ENCODE measurements around the gene ATP6V1A.

The ATP6V1A gene

DNA sequence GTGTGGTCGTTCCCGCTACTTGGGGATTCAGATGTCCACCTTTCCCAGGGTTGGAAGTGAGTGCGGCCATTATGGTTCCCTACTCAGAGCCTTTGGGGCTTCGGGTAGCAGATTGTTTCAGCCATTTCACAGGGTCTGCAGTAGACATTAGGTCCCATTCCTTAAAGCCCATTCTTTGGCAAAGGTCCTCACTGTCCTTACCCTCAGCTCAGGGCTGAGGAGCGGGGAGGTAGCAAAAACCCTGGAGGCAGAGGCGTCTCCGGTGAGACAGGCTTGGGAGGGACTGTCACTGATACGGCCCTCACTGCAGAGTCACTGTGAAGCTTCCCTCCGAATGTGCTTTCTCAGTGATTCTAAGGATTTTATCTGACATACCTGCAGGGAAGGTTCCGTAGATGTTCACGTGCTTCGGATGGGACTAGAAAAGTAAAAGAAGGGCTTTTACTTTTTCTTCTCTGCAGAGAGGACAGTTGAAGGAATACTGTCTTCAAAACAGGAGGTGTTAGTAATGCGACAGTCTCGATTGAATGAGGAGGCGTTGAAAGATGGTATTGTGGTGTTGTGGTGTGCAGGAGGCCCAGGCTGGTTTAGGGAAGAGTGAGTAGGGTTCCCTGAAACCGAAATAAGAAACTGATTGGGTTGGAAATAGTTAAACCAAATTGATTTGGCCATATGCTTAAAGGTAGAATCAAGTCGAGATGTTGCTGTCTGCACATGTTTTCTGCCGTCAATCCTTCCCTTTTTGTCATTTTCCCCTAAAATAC lies 630 bp downstream of the ATP6V1A start:
- DNase-seq (ENCODE audit: low read depth) = no peak

DNA sequence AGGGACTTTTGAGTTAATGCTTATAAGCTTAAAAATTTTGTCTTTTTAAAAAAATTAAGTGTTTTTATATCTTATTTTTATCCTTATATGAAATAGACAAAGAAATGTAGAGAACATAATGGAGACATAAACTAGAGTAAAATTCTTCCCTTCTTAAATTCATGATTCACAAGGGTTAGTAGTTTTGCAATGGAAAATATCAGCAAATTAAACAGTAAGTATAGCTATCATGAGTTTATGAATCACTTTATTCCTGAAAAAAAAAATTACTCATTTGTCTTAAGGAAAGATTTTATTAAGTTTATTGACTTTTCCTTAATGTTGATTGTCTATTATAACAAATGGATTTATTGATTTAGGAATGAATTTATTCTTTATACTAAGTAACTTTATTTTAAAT lies 4.3 kb downstream of the ATP6V1A start:
- DNase-seq (ENCODE audit: low read depth) = no peak

DNA sequence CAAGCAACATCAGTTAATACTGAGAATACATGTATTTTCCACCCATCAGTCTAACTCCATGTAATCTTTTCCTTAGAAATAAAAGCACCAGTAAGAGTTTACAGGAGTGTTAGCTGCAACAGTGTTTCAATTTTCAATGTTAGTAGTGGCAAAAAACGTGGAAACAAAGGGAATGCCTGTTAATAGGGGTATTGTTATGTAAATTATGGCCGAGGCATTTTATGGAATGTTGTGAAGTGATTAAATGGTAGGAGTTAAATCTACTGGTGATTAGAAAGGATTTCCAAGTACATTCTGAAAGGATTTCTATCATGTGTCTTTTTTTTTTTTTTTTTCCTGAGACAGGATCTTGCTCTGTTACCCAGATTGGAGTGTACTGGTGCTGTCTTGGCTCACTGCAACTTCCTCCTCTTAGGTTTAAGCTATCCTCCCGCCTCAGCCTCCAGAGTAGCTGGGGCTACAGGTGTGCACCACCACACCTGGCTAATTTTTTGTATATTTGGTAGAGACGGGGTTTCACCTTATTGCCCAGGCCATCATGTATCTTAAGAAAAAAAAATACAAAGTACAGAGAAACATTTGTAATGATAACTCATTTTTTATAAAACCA lies 6.6 kb downstream of the ATP6V1A start:
- DNase-seq (ENCODE audit: low read depth) = no peak

DNA sequence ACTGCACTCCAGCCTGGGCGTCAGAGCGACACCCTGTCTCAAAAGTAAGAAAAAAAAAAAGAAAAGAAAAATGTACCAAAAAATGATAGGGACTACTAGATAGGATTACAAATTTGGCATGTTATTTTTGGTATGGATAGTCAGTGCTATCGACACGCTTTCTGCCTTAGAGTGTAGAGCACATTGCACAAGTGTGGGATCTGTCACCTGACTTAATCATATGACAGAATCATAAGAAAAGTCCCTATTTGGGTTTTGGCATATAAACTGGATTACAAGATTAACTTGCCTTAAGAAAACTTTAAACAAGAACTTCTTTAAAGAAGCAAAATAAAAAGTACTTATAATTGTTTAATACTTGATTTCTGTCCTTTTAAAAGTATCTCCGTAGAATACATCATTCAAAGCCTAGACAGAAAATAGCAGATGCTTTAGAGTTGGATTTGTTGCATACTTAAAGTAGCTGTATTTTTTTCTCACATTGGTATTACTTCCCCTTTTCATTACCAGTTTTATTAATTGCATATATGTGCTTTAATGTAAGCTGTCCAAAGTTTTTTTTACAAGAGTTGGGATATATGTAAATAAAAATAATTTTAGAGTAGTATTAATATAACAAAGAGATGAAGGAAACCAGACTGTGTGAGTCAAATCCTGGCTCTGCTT lies 7.8 kb downstream of the ATP6V1A start:
- DNase-seq (ENCODE audit: low read depth) = no peak

DNA sequence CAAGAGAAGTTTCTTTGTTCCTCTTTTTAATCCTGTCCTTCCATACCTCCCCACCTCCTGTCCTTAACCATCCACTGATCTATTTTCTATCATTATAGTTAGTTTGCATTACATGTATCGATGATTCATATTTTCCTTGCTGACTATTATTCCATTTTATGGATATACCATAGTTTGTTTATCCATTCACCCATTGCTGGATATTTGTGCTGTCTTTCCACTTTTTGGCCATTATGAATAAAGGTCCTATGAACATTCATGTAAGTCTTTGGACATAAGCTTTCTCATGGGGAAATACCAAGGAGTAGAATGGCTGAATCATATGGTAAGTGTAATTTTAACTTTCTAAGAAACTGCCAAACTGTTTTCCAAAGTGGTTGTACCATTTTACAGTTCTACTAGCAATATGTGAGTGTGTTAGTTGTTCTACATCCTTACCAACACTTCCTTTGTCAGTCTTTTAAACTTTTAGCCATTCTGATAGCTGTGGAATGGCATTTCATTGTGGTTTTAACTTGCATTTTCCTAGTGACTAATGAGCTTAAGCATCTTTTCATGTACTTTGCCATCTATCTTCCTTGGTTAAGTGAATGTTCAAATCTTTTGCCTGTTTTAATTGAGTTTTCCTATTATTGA lies 11.7 kb downstream of the ATP6V1A start:
- DNase-seq (ENCODE audit: low read depth) = no peak

DNA sequence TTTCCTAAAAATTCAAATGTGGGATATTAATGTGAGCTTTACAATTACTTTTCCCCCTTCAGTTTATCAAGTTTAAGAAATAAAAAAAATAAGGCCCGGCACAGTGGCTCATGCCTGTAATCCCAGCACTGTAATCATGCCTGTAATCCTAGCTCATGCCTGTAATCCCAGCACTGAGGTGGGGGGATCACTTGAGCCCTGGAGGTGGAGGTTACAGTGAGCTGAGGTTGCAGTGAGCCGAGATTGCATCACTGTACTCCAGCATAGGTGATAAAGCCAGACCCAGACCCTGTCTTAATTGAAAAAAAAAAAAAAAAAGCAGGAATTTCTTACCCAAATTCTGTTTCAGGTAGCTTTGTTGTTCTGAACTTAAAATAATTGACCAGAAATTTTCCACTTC lies 17.9 kb downstream of the ATP6V1A start:
- no peak for DNase-seq (ENCODE audit: low read depth)

DNA sequence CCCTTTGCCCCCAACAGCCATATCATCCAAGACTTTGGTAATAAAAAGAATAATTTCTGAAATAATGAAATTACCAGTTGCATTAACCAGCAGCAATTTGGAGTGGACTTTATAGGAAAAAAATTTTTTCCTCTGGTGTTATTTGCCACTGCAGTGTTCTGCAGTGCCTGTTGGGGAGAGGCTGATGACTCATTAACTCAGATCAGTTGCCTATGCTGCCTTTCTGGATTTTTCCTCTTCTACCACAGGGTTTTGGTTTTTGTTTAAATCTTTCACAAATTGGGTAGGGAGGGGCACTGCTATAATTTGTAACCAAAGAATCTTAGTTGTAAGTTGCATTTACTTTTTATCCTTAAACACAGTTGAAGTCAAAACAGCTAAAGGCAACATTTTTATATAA lies 22.7 kb downstream of the ATP6V1A start:
- no peak for DNase-seq (ENCODE audit: low read depth)

DNA sequence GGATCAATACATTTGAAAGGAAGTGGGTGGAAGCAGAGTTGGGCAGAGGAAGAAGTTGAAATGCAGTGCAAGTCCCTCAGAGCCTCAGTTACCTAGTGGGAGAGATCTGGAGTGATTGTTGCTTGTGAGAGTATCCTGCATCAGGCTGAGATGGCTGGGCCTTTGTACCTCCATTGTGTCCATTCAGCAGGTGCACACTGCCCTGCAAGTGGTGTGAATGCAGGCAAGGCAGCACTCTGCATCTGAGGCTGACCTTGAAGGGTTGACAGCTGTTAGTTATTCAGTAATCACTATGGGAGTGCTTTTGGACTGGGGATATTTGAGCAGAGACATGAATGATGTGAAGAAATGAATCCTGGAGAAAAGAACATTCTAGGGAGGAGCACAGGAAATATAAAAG lies 25.2 kb downstream of the ATP6V1A start:
- no peak for DNase-seq (ENCODE audit: low read depth)

DNA sequence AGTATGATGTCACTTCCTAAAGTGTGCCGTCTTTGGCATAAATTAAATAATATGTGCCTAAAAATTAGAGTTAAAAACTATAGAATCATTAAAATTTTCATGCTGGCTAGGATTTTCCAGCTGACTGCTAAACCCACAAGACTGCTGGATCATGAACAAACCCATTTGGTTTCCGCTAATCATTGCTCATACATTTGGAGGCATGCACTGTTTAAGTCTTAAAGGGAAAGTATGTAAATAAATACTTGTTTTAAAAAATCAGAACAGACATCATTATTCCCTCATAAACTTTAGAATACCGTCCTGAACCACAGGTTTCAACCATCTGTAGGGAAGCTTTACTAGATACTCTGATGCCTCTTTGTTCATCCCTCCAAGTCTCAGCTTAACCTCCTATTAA lies 26.5 kb downstream of the ATP6V1A start:
- DNase-seq (ENCODE audit: low read depth) = no peak

DNA sequence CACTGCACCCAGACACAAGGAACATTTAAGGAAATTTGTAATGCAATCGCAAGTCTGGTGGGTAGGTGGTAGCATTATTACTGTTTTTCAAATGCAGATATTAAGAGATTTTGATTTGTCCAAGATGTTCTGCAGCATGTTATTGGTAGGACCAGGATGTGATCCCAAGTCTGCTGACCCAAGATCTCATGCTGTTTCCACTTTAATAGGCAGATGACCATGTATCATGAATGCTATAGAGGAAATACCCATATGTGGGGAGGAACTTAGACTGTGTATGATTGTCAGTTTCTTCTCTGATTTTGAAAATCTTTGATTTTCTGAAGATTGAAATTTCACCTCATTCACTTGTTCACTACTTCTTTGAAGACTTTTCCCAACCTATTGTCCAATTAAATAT lies 28.7 kb downstream of the ATP6V1A start:
- DNase-seq (ENCODE audit: low read depth) = no peak

DNA sequence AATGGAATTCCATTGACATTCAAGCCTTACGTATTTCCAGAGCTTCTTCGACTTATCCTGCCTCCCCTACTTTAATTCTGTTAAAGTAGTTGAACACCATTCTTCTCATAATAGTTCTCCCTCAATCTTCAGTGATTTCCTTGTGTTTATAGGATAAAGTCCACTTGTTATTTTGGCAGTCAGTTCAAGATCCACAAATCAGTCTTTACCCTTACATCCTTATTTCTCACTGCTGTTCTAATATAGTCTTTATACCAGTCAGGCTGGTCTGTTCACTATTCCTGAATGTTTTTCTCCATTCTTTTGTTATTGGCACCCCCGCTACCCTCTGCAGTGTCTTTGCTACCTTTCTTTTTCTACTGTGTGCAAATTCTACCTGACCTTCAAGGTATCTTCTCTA lies 29.7 kb downstream of the ATP6V1A start:
- DNase-seq (ENCODE audit: low read depth) = no peak

DNA sequence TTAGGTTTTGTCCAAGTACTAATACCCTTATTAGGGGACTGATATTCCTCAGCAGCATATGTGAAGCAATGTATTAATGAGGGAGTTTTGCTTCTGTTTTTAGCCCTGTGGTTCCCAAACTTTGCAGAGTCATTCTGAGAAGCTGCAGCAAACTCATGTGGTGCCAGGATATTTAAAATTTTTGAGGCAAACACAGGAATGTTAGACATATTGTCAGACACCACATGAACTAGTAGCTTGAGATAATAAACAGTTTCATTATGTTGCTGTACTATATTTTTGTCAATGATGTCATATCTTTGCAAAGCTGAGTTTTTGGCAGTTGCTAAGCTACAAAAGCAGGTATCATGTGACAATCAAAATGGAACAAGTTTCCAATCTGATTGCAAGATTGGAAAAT lies 36.6 kb downstream of the ATP6V1A start:
- no peak for DNase-seq (ENCODE audit: low read depth)

DNA sequence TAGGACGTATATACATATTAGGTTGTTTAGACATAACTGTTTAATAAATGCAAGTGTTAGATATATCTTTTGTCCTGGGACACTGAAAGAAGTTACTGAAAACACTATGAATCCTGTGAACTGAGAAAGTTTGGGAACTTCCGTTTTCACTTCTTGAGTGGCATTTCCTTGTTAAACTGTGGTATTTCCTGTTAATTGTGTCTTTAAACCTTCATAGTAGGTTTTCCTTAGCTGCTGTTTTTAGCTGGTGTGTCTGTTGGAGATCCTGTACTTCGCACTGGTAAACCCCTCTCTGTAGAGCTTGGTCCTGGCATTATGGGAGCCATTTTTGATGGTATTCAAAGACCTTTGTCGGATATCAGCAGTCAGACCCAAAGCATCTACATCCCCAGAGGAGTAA lies 37.1 kb downstream of the ATP6V1A start:
- DNase-seq (ENCODE audit: low read depth) = no peak

DNA sequence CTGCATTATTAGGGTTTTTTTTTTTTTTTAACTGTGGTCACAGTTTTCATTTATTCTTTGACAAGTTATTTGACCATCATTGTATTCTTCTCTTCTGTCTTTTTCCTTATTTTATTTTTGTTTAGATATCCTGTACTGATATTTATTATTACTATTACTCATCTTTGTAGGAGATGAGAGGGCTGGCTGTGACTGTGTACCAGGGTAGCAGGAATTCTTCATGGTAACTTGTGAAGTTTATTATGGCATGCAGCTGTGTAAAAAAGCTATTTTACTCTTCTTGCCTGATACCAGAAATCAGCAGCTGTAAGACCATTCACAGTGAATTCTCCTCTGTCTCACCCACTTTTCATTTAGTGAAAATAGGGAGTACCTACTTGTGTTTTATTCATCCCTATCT lies 44.5 kb downstream of the ATP6V1A start:
- DNase-seq (ENCODE audit: low read depth) = no peak

DNA sequence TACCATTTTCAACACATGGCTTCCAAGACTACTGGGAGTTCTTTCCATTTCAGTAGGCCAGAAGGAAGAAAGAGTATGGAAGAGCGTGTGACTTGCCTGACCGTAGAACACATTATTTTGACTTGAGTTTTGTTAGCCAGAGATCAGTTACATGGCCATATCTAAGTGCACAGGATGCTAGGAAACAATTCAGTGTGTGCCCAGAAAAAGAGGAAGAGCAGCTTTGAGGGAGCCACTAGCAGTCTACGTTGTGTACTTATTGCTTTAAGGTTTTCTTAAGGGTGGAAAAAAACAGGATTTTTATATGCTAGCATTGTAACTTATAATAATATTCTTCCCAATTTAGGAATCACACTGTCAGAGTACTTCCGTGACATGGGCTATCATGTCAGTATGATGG lies 47.7 kb downstream of the ATP6V1A start:
- DNase-seq (ENCODE audit: low read depth) = no peak

DNA sequence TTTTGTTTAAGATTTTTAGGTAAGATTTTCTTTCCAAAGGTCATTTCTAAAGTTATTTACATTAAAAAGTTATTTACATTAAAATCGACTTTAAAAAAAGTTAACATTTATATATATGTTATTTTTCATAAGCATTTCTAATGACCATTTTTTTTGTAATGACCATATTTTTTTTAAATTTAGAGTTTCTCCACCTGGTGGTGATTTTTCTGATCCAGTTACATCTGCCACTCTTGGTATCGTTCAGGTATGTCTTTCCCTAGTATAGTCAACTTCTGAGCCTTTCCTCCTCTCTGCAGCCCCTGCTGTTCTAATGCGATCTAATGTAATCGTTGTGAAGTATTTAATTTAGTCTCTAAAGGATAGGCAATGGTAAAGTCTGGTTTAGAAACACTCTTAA lies 48.9 kb downstream of the ATP6V1A start:
- DNase-seq (ENCODE audit: low read depth) = no peak

DNA sequence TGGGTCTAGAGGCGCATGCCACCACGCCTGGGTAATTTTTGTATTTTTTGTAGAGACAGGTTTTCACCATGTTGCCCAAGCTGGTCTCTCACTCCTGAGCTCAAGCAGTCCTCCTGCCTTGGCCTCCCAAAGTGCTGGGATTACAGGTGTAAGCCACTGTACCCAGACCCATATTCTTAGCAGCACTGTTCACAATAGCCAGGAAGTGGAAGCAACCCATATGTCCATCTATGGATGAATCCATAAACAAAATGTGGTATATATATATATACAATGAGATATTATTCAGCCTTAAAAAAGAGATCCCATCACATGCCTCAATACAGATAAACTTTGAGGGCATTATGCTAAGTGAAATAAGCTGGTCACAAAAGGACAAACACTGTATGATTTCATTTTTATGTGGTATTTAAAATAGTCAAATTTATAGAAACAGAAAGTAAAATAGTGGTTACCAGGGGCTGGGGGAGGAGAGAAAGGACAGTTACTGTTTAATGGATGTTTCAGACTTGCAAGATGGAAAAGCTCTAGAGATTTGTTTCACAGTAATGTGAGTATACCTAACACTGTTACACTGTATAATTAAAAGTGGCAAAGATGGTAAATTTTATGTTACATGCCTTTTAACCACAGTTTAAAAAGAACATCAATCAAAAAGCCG lies 56.1 kb downstream of the ATP6V1A start:
- DNase-seq (ENCODE audit: low read depth) = no peak

DNA sequence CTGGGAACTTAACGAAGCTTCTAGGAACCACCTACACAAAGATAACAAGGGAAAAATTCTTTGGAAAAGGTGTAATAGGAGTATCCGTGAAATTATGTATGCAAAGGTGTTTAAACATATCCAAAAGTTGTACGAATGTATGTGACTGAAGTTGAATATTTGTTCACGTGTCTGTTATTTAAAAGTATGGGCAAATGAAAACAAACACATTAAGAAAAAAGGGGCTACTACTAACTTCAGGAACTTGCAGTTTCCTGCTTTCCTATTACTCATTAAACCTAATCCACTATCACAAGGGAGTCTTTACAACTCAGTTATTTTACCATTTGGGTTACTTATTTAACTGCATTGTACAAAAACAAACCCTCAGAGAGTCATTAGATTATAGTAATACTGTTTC lies 57.8 kb downstream of the ATP6V1A start:
- no peak for DNase-seq (ENCODE audit: low read depth)

DNA sequence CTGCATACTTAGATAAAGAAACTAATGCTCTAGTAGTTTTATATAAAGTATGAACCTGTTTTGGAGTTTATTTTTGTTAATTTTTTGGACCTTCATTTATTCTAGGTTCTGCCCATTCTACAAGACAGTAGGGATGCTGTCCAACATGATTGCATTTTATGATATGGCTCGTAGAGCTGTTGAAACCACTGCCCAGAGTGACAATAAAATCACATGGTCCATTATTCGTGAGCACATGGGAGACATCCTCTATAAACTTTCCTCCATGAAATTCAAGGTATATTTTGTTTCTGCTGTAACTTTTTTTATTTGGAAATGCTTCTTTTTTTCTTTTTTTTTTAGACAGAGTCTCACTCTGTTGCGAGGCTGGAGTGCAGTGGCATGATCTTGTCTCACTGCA lies 58.4 kb downstream of the ATP6V1A start:
- DNase-seq (ENCODE audit: low read depth) = no peak

DNA sequence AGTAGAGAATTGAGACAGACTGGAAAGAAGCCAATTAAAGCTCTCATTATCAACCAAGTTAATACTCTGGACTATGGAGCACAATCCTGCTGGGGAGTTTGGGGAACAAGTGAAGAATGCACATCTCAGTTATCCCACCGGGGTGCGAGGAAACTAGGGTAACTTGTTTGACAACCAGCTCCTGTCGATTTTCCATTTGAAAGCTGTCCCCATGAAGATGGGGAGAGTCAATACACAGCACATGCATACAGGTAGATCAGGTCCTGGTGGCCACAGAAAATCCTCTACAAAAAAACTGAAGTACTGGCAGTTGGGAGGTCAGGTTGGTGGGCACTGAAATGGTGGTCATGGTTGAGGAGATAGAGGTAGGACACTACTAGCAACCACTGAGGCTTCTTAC lies 66.0 kb downstream of the ATP6V1A start:
- no peak for DNase-seq (ENCODE audit: low read depth)

DNA sequence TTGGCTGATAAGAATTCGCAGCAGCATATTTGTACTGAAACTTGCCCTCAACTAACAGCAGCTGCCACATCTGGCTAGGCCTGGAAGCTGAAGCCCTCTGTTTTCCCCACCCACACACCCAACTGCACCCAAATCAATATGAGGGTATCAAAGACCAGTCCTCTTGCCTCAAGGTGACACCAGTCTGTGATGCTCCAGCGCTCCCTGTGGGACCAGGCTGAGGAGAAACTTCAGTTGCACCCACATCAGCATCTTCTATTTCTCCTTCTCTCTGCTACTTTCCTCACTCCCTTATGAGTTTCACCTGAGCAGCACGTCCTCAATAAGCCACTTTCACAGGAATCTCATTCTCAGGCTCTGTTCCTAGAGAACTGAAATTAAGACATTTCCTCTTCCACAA lies 73.0 kb downstream of the ATP6V1A start:
- DNase-seq (ENCODE audit: low read depth) = no peak

DNA sequence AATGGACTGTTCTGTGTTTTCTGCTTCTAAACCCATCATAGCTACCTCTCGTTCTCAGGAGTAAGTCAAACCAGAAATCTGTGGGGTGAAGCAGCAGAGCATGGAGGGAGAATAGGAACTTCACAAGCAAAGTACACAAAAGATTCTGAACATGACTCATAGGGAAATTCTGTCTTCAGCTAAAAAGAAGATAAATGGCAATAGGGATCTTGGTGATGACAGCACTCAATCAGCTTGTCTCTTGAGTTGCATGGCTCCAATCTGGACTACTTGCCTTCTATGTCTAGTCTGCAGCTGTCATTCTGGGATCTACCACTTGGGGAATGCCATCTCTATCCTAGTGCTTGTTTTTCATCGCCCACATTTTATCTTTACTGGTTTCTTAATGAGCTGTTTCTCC lies 78.3 kb downstream of the ATP6V1A start:
- DNase-seq (ENCODE audit: low read depth) = no peak

DNA sequence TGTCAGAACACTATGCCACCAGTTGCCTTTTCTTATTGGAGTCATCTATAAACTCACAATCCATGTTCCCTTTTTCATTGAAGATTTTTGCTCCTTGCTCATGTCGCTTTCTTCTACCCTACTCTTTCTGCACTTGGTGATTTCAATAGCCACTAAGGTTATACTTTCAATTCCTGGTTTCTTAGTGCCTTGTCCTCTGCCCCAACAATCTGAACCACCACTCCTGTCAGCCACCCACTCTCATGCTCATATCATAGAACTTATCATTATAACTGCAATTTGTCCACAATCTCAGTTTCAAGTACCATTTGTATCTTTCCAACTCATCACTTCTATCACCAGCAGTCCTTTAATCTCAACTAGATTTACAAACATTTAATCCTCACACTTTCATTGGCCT lies 81.8 kb downstream of the ATP6V1A start:
- no peak for DNase-seq (ENCODE audit: low read depth)
